SK-N-SH (cell line): ENCODE data around the gene BEND4. TPM values are rescaled to one million over a fixed set of nuclear protein-coding genes. Genes with fewer than 3 reads are reported as not detected.

Experiments used
- CTCF ChIA-PET: fragments of 300-600, 350-600 bp; formaldehyde crosslinking; extraction: SDS; loops from one replicate; lab custom pipeline; 2021; lab: Yijun Ruan, JAX
- POLR2A ChIA-PET: fragments of 350-600 bp; sonication (Branson Sonifier 250); formaldehyde crosslinking; extraction: SDS; loops from one replicate; lab custom pipeline; 2020; ENCODE audit warnings: antibody characterized with exemption, inconsistent platforms; lab: Yijun Ruan, JAX
- DNase-seq: peaks from one replicate; pipeline ENCODE4 v3.0.0; 2012
- H2AFZ ChIP-seq: fragments of 200-600 bp; sonication (generic); 2 replicates; pipeline ENCODE4 v1.8.1; 2016; ENCODE audit warnings: antibody characterized with exemption, mild to moderate bottlenecking, low read depth
- H3F3A ChIP-seq: fragments of 200-600 bp; sonication (generic); replicated peaks from 2 replicates; pipeline ENCODE3; 2016; ENCODE audit warnings: antibody characterized with exemption, mild to moderate bottlenecking; ENCODE audit not compliant: insufficient read depth
- H3K27ac ChIP-seq, 2 experiments: fragments of 200-500 bp in 1 of 2; fragments of 200-600 bp in 1 of 2; sonication (Bioruptor generic) in 1 of 2; sonication (generic), shearing (Covaris generic) in 1 of 2; 2 replicates each; pipeline versions ENCODE4 v1.5.1 to v1.6.1; 2014 to 2016; ENCODE audit warnings: low read depth in 2 of 2, inconsistent platforms in 1 of 2, low read length in 1 of 2, mild to moderate bottlenecking in 1 of 2, mixed read lengths in 1 of 2
- H3K27me3 ChIP-seq: fragments of 200-600 bp; sonication (generic), shearing (Covaris generic); 2 replicates; pipeline ENCODE4 v1.6.1; 2016; ENCODE audit warnings: mixed run types; ENCODE audit not compliant: insufficient read depth
- H3K36me3 ChIP-seq, 2 experiments: fragments of 200-500 bp in 1 of 2; fragments of 200-600 bp in 1 of 2; sonication (Bioruptor generic) in 1 of 2; sonication (generic) in 1 of 2; replicated peaks in 1 of 2; 2 replicates each; pipeline versions ENCODE3 to v1.5.1; 2014 to 2016; ENCODE audit warnings: low read length in 1 of 2, mild to moderate bottlenecking in 1 of 2; ENCODE audit not compliant: insufficient read depth in 2 of 2, control insufficient read depth in 1 of 2
- H3K4me1 ChIP-seq, 2 experiments: fragments of 200-500 bp in 1 of 2; fragments of 200-600 bp in 1 of 2; sonication (Bioruptor generic) in 1 of 2; sonication (generic), shearing (Covaris generic) in 1 of 2; 2 replicates each; pipeline versions ENCODE4 v1.5.1 to v1.6.1; 2014 to 2016; ENCODE audit warnings: low read depth in 1 of 2, low read length in 1 of 2, mixed run types in 1 of 2; ENCODE audit not compliant: insufficient read depth in 2 of 2, control insufficient read depth in 1 of 2
- H3K4me2 ChIP-seq: fragments of 200-600 bp; sonication (generic), shearing (Covaris generic); 2 replicates; pipeline ENCODE4 v1.6.1; 2017; ENCODE audit warnings: mixed run types
- H3K4me3 ChIP-seq, 2 experiments: fragments of 200-500 bp in 1 of 2; fragments of 200-600 bp in 1 of 2; sonication (Bioruptor generic) in 1 of 2; sonication (generic), shearing (Covaris generic) in 1 of 2; 2 replicates each; pipeline versions ENCODE4 v1.5.1 to v1.8.1; 2014 to 2016; ENCODE audit warnings: low read depth in 2 of 2, inconsistent platforms in 1 of 2, low read length in 1 of 2, mild to moderate bottlenecking in 1 of 2, mixed read lengths in 1 of 2, moderate library complexity in 1 of 2
- H3K79me2 ChIP-seq: fragments of 200-600 bp; sonication (generic); 2 replicates; pipeline ENCODE4 v1.8.1; 2017; ENCODE audit warnings: mild to moderate bottlenecking; ENCODE audit not compliant: insufficient read depth
- H3K9ac ChIP-seq: fragments of 200-600 bp; sonication (generic); 2 replicates; pipeline ENCODE4 v1.6.1; 2017; ENCODE audit warnings: mixed run types
- H3K9me2 ChIP-seq: fragments of 200-600 bp; sonication (generic); 2 replicates; pipeline ENCODE4 v1.6.1; 2017; ENCODE audit warnings: mixed run types
- H3K9me3 ChIP-seq: fragments of 200-600 bp; sonication (generic); 2 replicates; pipeline ENCODE4 v1.6.1; 2017; ENCODE audit warnings: mixed run types, mild to moderate bottlenecking, moderate library complexity
- H4K20me1 ChIP-seq: fragments of 200-600 bp; sonication (generic); 2 replicates; pipeline ENCODE4 v1.6.1; 2017; ENCODE audit warnings: mild to moderate bottlenecking, mixed run types; ENCODE audit not compliant: insufficient read depth
- ELF1 ChIP-seq: IDR thresholded peaks from 2 replicates; pipeline ENCODE4 v1.4.0; 2012
- FOSL2 ChIP-seq: IDR thresholded peaks from 2 replicates; pipeline ENCODE4 v1.4.0; 2012; ENCODE audit warnings: low read depth, mild to moderate bottlenecking, moderate library complexity, borderline replicate concordance
- FOXM1 ChIP-seq: IDR thresholded peaks from 2 replicates; pipeline ENCODE4 v1.4.0; 2012; ENCODE audit warnings: low read depth, mild to moderate bottlenecking
- GATA2 ChIP-seq: sonication (generic); formaldehyde crosslinking; IDR thresholded peaks from 2 replicates; pipeline ENCODE4 v1.5.0; 2020; ENCODE audit warnings: mild to moderate bottlenecking, missing genetic modification reagents
- IRF3 ChIP-seq: fragments of 150-350 bp; IDR thresholded peaks from 2 replicates; pipeline ENCODE4 v1.6.1; 2016; ENCODE audit warnings: mild to moderate bottlenecking, low read depth, low read length
- MAX ChIP-seq: IDR thresholded peaks from 2 replicates; pipeline ENCODE4 v1.4.0; 2012; ENCODE audit warnings: low read depth
- MXI1 ChIP-seq: IDR thresholded peaks from 2 replicates; pipeline ENCODE4 v1.6.1; 2012; ENCODE audit warnings: mild to moderate bottlenecking, low read depth, low read length, improper control_type of control experiment
- NFIC ChIP-seq: IDR thresholded peaks from 2 replicates; pipeline ENCODE4 v1.4.0; 2012; ENCODE audit warnings: borderline replicate concordance
- REST ChIP-seq: IDR thresholded peaks from 2 replicates; pipeline ENCODE4 v1.6.1; 2012; ENCODE audit warnings: mild to moderate bottlenecking, low read depth, low read length, moderate library complexity
- TAF1 ChIP-seq: IDR thresholded peaks from 2 replicates; pipeline ENCODE4 v1.6.1; 2012; ENCODE audit warnings: low read depth, mild to moderate bottlenecking, low read length, moderate library complexity, borderline replicate concordance
- TEAD4 ChIP-seq: IDR thresholded peaks from 2 replicates; pipeline ENCODE4 v1.4.0; 2012; ENCODE audit warnings: mild to moderate bottlenecking, borderline replicate concordance; ENCODE audit not compliant: insufficient read depth
- WGBS: methylation state at CpG from one replicate; pipeline ENCODE4 v1.1.6; 2017; ENCODE audit warnings: low lambda C conversion rate; 5-methylcytosine and 5-hydroxymethylcytosine counted together
- polyA plus RNA-seq, 3 experiments: library from polyadenylated mRNA; depleted of rRNA; stranded (reverse); fragments of >200 nt; gene quantifications; 2 replicates each; pipeline ENCODE4 v1.2.3, GENCODE V29; 2012
- TF ChIP-seq, protein P1 (sequence below): fragments of 200-600 bp; sonication (generic); IDR thresholded peaks from 2 replicates; pipeline ENCODE4 v1.6.1; 2017; ENCODE audit warnings: antibody characterized with exemption, mild to moderate bottlenecking, moderate library complexity

Gene BEND4
- polyA plus RNA-seq, 1 of the 3 experiments (the other 2 are of a cell fraction): 0.02 TPM

GRCh38 chr4:42074294-42074693 is 78.2 kb downstream of the BEND4 start:
- ChIA-PET POLR2A (no interaction called here), CTCF (interaction anchor here (0.6 to 1.0 kb wide), 4 partner anchors 19 to 381 kb away, joined by 3 to 4 read pairs (median 3); no protein-coding TSS in a partner anchor)

More at GRCh38 chr4:42074294-42074693, 78.2 kb downstream of the BEND4 start:
- Histone ChIP-seq H4K20me1 (no peaks in the 10 kb centered on the region), H3K79me2 (no peaks in the 10 kb centered on the region), H3K4me2 (no peak overlapping the region), H3F3A (no peaks in the 10 kb centered on the region), H3K27me3 (no peaks in the 10 kb centered on the region), H3K4me1 (no peaks in the 10 kb centered on the region; a peak in 1 of 4 replicates), H3K36me3 (peaks cover 47 to 57% of the 10 kb centered on the region in 2 experiments), H3K9me3 (no peaks in the 10 kb centered on the region), H3K9me2 (no peaks in the 10 kb centered on the region), H3K4me3 (no peak overlapping the region), H3K27ac (no peak overlapping the region), H2AFZ (no peak overlapping the region), H3K9ac (no peak overlapping the region)
- 100% methylated on average over 1 of the region's 1 CpG for WGBS
- DNase-seq: no peak
- TF ChIP-seq MAX (no peak), TEAD4 (no peak), ELF1 (no peak), FOSL2 (no peak), NFIC (no peak), FOXM1 (no peak), GATA2 (no peak), TAF1 (no peak), REST (no peak), MXI1 (no peak), IRF3 (no peak)
- TF ChIP-seq, protein P1, sequence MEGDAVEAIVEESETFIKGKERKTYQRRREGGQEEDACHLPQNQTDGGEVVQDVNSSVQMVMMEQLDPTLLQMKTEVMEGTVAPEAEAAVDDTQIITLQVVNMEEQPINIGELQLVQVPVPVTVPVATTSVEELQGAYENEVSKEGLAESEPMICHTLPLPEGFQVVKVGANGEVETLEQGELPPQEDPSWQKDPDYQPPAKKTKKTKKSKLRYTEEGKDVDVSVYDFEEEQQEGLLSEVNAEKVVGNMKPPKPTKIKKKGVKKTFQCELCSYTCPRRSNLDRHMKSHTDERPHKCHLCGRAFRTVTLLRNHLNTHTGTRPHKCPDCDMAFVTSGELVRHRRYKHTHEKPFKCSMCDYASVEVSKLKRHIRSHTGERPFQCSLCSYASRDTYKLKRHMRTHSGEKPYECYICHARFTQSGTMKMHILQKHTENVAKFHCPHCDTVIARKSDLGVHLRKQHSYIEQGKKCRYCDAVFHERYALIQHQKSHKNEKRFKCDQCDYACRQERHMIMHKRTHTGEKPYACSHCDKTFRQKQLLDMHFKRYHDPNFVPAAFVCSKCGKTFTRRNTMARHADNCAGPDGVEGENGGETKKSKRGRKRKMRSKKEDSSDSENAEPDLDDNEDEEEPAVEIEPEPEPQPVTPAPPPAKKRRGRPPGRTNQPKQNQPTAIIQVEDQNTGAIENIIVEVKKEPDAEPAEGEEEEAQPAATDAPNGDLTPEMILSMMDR: no peak
